ENCODE results near the gene ZNF607. TPM values are rescaled to one million over a fixed set of nuclear protein-coding genes. Genes with fewer than 3 reads are reported as not detected.

Gene ZNF607
- total RNA-seq, 2 donors from 2014 or later: 21.6 to 24.0 TPM

- peak within 1 kb of the TSS; percentile 98 for H3K4me3 ChIP-seq (ENCODE audit: low read length)
- Mint-ChIP-seq H3K9me3 (no peaks in the 10 kb centered on the region), H3K4me3 (peak within 1 kb of the TSS; percentile 92), H3K27me3 (ENCODE audit: insufficient read depth) (peaks cover 22% of the 10 kb centered on the region), H3K27ac (peak within 1 kb of the TSS; percentile 95), H3K36me3 (ENCODE audit: low read depth) (peaks cover 2% of the 10 kb centered on the region), H3K4me1 (peaks cover 12% of the 10 kb centered on the region)
- no peaks in the 10 kb centered on the region for H3K27me3 ChIP-seq (ENCODE audit: control insufficient read depth, insufficient read depth, low read length, poor library complexity, severe bottlenecking)
- TF ChIP-seq CTCF (conservative IDR thresholded peaks at IDR 0.05): no peak
- 0% methylated on average over 10 to 34 of the region's 34 CpGs for WGBS, 2 experiments (ENCODE audit: insufficient coverage in 1 of 2, insufficient read length in 1 of 2)
- peaks cover 17% of the 10 kb centered on the region for H3K36me3 ChIP-seq (ENCODE audit: control insufficient read depth, insufficient read depth, low read length)
- H3K9ac ChIP-seq (ENCODE audit: extremely low read depth, low read length, poor library complexity, severe bottlenecking): peak within 1 kb of the TSS; percentile 72
- peak within 1 kb of the TSS; percentile 86 for H3K27ac ChIP-seq (ENCODE audit: low read depth, low read length)
- peak; percentile 93 for DNase-seq
- peaks cover 26% of the 10 kb centered on the region for H3K9me3 ChIP-seq (ENCODE audit: control insufficient read depth, low read length)
- no peaks in the 10 kb centered on the region for H3K4me1 ChIP-seq (ENCODE audit: control insufficient read depth, insufficient read depth, low read length)
Observed at GRCh38 chr19:37655301-37655688, 64.3 kb downstream of the ZNF607 start, which contains the start of gene ZFP30. Gene ZFP30 (minus strand): TSS chr19:37655465. CDS start chr19:37647822, 7,643 bp downstream.

- Mint-ChIP-seq H3K27me3 (ENCODE audit: insufficient read depth) (peaks cover 22% of the 10 kb centered on the region), H3K4me1 (peaks cover 12% of the 10 kb centered on the region), H3K27ac (peak overlapping the region; percentile 87), H3K9me3 (no peaks in the 10 kb centered on the region), H3K4me3 (peak overlapping the region; percentile 92), H3K36me3 (ENCODE audit: low read depth) (peaks cover 5% of the 10 kb centered on the region)
- peak; percentile 74 for DNase-seq
- Histone ChIP-seq H3K4me1 (ENCODE audit: control insufficient read depth, insufficient read depth, low read length) (no peaks in the 10 kb centered on the region), H3K9ac (ENCODE audit: extremely low read depth, low read length, poor library complexity, severe bottlenecking) (peak overlapping the region; percentile 72), H3K4me3 (ENCODE audit: low read length) (peak overlapping the region; percentile 98), H3K36me3 (ENCODE audit: control insufficient read depth, insufficient read depth, low read length) (peaks cover 22% of the 10 kb centered on the region), H3K9me3 (ENCODE audit: control insufficient read depth, low read length) (peaks cover 26% of the 10 kb centered on the region), H3K27ac (ENCODE audit: low read depth, low read length) (peak overlapping the region; percentile 86), H3K27me3 (ENCODE audit: control insufficient read depth, insufficient read depth, low read length, poor library complexity, severe bottlenecking) (no peaks in the 10 kb centered on the region)
- no peak for TF ChIP-seq CTCF (conservative IDR thresholded peaks at IDR 0.05)
- 0% methylated on average over 19 to 40 of the region's 40 CpGs for WGBS, 2 experiments (ENCODE audit: insufficient coverage in 1 of 2, insufficient read length in 1 of 2)
Observed at GRCh38 chr19:37654629-37655300, 64.8 kb downstream of the ZNF607 start.

GRCh38 chr19:37654118-37654517 is 65.4 kb downstream of the ZNF607 start:
- WGBS, 2 experiments (ENCODE audit: insufficient coverage in 1 of 2, insufficient read length in 1 of 2): 54 to 55% methylated on average over 5 of the region's 5 CpGs
- Histone ChIP-seq H3K4me1 (ENCODE audit: control insufficient read depth, insufficient read depth, low read length) (no peaks in the 10 kb centered on the region), H3K4me3 (ENCODE audit: low read length) (peak overlapping the region; percentile 98), H3K9me3 (ENCODE audit: control insufficient read depth, low read length) (peaks cover 26% of the 10 kb centered on the region), H3K36me3 (ENCODE audit: control insufficient read depth, insufficient read depth, low read length) (peaks cover 29% of the 10 kb centered on the region), H3K27me3 (ENCODE audit: control insufficient read depth, insufficient read depth, low read length, poor library complexity, severe bottlenecking) (no peaks in the 10 kb centered on the region), H3K27ac (ENCODE audit: low read depth, low read length) (peak overlapping the region; percentile 86), H3K9ac (ENCODE audit: extremely low read depth, low read length, poor library complexity, severe bottlenecking) (peak overlapping the region; percentile 72)
- no peak for DNase-seq
- Mint-ChIP-seq H3K27ac (peak overlapping the region; percentile 87), H3K9me3 (no peaks in the 10 kb centered on the region), H3K36me3 (ENCODE audit: low read depth) (peaks cover 7% of the 10 kb centered on the region), H3K27me3 (ENCODE audit: insufficient read depth) (peaks cover 22% of the 10 kb centered on the region), H3K4me1 (peaks cover 12% of the 10 kb centered on the region), H3K4me3 (peak overlapping the region; percentile 92)
- no peak for TF ChIP-seq CTCF (conservative IDR thresholded peaks at IDR 0.05)

Other genes with a start within 250 kb of the ZNF607 start
- gene ZNF793, start 212.8 kb downstream of the ZNF607 start, total RNA-seq: 10 to 100 TPM; 18.4 to 18.6 TPM
- 1 to 10 TPM; 3.9 to 5.6 TPM for gene ZNF571, start 125.0 kb downstream of the ZNF607 start, total RNA-seq
- not detected for gene ZNF540, start 124.9 kb downstream of the ZNF607 start, total RNA-seq
- gene ZFP30, start 64.3 kb downstream of the ZNF607 start, total RNA-seq: 10 to 100 TPM; 14.5 to 22.5 TPM
- 10 to 100 TPM; 11.1 to 14.0 TPM for gene ZNF573, start 59.8 kb upstream of the ZNF607 start, total RNA-seq
- gene WDR87, start 186.8 kb upstream of the ZNF607 start, total RNA-seq: not detected
- 10 to 100 TPM; 42.8 to 48.2 TPM for gene SIPA1L3, start 187.4 kb upstream of the ZNF607 start, total RNA-seq